ENCODE results near the gene VKORC1L1. TPM values are rescaled to one million over a fixed set of nuclear protein-coding genes. Genes with fewer than 3 reads are reported as not detected.

The VKORC1L1 gene
- total and polyA plus RNA-seq, 10 of the 15 experiments (the other 5 are each of a cell fraction or from before 2014, with no cell fraction given), result 3.3 to 18.8 (median 12.5) TPM

GRCh38 chr7:65892161-65892560 is 19.3 kb downstream of the VKORC1L1 start:
- H2AFZ ChIP-seq (ENCODE audit: control insufficient read depth, low read depth, low read length), result no peak overlapping the region
- no peak for ATAC-seq
- no peak overlapping the region for H3K9ac ChIP-seq (ENCODE audit: control insufficient read depth, insufficient read depth, low read length)
- H3K4me1 ChIP-seq (ENCODE audit: control insufficient read depth, insufficient read depth, low read length), result no peaks in the 10 kb centered on the region
- H3K4me2 ChIP-seq (ENCODE audit: control insufficient read depth, insufficient read depth), result no peak overlapping the region
- H3K27ac ChIP-seq (ENCODE audit: control insufficient read depth, insufficient read depth), result no peak overlapping the region
- H3K9me3 ChIP-seq (replicated peaks; ENCODE audit: control insufficient read depth, insufficient read depth, low read length), result no peaks in the 10 kb centered on the region
- ChIA-PET CTCF (no interaction called here), POLR2A (no interaction called here), RAD21 (ENCODE audit: unreplicated experiment) (no interaction called here), SMC1A (ENCODE audit: uncharacterized antibody, unreplicated experiment) (no interaction called here)
- H3K4me3 ChIP-seq, result no peak overlapping the region
- H3K27me3 ChIP-seq (replicated peaks in 1 of 2; ENCODE audit: control insufficient read depth in 2 of 2, insufficient read depth in 2 of 2, low read length in 1 of 2), result no peaks in the 10 kb centered on the region
- FAIRE-seq, result no peak
- WGBS (ENCODE audit: insufficient coverage, insufficient replicate concordance, low lambda C conversion rate, missing lambda C conversion rate), result 67% methylated on average over 5 of the region's 5 CpGs
- intact Hi-C loops (cut with micrococcal nuclease; ENCODE audit: unreplicated experiment), result no loop called here
- BruUV-seq (replicated peaks), result no TSS peak
- peaks cover 0 to 7% of the 10 kb centered on the region in 2 experiments; a peak in 1 of 4 replicates for H3K36me3 ChIP-seq (ENCODE audit: control insufficient read depth in 2 of 2, insufficient read depth in 2 of 2, low read length in 1 of 2)
- no peaks in the 10 kb centered on the region for H4K20me1 ChIP-seq (ENCODE audit: control insufficient read depth, insufficient read depth)
- DNase-seq (ENCODE audit: low read depth, low spot score), result no peak
- H3K79me2 ChIP-seq (ENCODE audit: control insufficient read depth, insufficient read depth, low read length), result no peaks in the 10 kb centered on the region
- in situ Hi-C loops (cut with MboI), result no loop called here
- TF ChIP-seq CUX1 (IDR thresholded peaks at IDR 0.05; ENCODE audit: insufficient replicate concordance, low read depth, low read length), result no peak
- no peak for TF ChIP-seq RBBP5 (conservative IDR thresholded peaks at IDR 0.05)
- no peak for TF ChIP-seq MEF2B (IDR thresholded peaks at IDR 0.05; ENCODE audit: partially characterized antibody, poor library complexity, severe bottlenecking)
- no peak for TF ChIP-seq RFX5 (IDR thresholded peaks at IDR 0.05; ENCODE audit: low read depth, low read length)
- TF ChIP-seq REST (IDR thresholded peaks at IDR 0.05; ENCODE audit: low read depth, low read length), result no peak
- no peak for TF ChIP-seq KLF5 (IDR thresholded peaks at IDR 0.05; ENCODE audit: partially characterized antibody)
- TF ChIP-seq ZBTB4 (CRISPR knock-in tag; IDR thresholded peaks at IDR 0.05), result no peak
- no peak for TF ChIP-seq ZNF207 (IDR thresholded peaks at IDR 0.05; ENCODE audit: borderline replicate concordance)
- no peak for TF ChIP-seq IRF3 (IDR thresholded peaks at IDR 0.05)
- TF ChIP-seq MTA3 (IDR thresholded peaks at IDR 0.05; ENCODE audit: borderline replicate concordance, low read length), result no peak
